Astrocyte (in vitro differentiated cells and primary cell): Measurements from ENCODE around the gene NCCRP1.

Experiments
- EZH2 ChIP-seq: IDR thresholded peaks from 2 replicates; pipeline ENCODE4 v1.6.1; 2012; ENCODE audit warnings: mild to moderate bottlenecking, low read length, inconsistent platforms; ENCODE audit not compliant: insufficient read depth
- TF ChIP-seq, protein P1 (sequence below): IDR thresholded peaks from 2 replicates; pipeline ENCODE4 v1.5.1; 2011; ENCODE audit warnings: low read depth, mild to moderate bottlenecking, inconsistent platforms, low read length, moderate library complexity; ENCODE audit not compliant: insufficient read depth

DNA sequence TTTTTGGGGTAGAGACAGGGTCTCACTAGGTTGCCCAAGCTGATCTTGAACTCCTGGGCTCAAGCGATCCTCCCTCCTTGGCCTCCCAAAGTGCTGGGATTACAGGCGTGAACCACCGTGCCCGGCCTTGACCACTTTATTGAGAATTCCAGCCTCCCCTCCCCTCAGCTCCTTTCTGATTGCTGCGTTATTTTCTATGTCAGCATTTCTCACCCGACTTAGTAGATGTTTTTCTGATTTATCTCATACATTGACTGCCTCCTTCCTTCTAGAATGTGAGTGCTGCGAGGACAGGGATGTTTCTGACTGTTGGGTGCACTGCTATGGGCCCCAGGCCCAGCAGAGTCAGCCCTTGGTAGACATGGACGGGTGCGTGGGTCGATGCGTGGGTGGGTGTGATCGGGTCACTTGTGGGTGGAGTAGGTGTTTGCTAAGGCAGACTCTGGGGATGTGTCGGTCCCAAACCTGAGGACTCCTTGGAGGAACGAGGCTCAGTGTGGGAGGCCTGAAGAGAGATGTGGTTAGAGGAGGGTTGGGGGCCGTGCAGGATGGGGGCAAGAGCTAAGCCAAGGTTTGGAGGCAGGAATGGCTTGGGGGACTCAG lies 34.2 kb upstream of the NCCRP1 start:
- TF ChIP-seq, protein P1, sequence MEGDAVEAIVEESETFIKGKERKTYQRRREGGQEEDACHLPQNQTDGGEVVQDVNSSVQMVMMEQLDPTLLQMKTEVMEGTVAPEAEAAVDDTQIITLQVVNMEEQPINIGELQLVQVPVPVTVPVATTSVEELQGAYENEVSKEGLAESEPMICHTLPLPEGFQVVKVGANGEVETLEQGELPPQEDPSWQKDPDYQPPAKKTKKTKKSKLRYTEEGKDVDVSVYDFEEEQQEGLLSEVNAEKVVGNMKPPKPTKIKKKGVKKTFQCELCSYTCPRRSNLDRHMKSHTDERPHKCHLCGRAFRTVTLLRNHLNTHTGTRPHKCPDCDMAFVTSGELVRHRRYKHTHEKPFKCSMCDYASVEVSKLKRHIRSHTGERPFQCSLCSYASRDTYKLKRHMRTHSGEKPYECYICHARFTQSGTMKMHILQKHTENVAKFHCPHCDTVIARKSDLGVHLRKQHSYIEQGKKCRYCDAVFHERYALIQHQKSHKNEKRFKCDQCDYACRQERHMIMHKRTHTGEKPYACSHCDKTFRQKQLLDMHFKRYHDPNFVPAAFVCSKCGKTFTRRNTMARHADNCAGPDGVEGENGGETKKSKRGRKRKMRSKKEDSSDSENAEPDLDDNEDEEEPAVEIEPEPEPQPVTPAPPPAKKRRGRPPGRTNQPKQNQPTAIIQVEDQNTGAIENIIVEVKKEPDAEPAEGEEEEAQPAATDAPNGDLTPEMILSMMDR: no peak
- TF ChIP-seq EZH2: no peak
